ENCODE data around the gene MINAR1.

DNA sequence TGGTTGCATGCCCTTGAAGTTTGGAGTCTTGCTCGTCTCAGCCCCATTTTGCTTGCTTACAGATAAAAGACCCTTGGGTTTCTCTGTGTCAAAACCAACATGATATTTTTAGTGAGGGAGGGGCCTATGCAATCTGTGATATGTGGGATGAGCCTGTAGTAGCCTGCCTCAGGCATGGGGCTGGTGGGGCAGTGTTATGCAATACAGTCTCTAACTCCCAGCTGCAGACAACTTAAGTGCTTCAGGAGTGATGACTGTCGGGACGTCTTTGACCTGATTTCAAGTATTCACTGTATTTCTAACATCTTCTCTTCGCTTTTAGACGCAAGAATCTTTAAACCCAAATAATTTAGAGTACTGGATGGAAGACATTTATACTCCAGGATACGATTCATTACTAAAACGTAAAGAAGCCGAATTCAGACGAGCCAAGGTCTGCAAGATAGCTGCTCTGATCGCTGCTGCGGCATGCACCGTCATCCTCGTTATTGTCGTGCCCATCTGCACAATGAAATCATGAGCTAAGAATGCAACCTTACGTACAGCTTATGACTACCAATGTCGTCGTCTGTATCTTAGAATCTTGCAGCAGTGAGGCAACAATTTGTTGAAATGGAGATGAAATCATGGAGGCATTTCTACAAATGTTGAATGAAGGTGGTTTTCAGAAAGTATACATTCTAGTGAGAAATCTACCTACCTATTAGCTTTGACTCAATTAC is 35.9 kb downstream of the MINAR1 start:
- TF ChIP-seq, protein P1, sequence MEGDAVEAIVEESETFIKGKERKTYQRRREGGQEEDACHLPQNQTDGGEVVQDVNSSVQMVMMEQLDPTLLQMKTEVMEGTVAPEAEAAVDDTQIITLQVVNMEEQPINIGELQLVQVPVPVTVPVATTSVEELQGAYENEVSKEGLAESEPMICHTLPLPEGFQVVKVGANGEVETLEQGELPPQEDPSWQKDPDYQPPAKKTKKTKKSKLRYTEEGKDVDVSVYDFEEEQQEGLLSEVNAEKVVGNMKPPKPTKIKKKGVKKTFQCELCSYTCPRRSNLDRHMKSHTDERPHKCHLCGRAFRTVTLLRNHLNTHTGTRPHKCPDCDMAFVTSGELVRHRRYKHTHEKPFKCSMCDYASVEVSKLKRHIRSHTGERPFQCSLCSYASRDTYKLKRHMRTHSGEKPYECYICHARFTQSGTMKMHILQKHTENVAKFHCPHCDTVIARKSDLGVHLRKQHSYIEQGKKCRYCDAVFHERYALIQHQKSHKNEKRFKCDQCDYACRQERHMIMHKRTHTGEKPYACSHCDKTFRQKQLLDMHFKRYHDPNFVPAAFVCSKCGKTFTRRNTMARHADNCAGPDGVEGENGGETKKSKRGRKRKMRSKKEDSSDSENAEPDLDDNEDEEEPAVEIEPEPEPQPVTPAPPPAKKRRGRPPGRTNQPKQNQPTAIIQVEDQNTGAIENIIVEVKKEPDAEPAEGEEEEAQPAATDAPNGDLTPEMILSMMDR (IDR thresholded peaks at IDR 0.05) = no peak
- no peak for TF ChIP-seq POLR2A (IDR thresholded peaks at IDR 0.05)

Data from testis (tissue), 2 donors.